Stomach (tissue), 4 donors: Measurements from ENCODE around the gene OR52N2.

Source experiments
- POLR2A ChIP-seq, 4 donors: fragments of 450-650 bp; IDR thresholded peaks; one replicate each; pipeline ENCODE4 v1.6.1; 2016; ENCODE audit warnings: antibody characterized with exemption in 4 of 4, control low read depth in 2 of 4, mild to moderate bottlenecking in 1 of 4, moderate library complexity in 1 of 4
- TF ChIP-seq, protein P1 (sequence below), 7 experiments: fragments of 450-650 bp in 4 of 7; fragments of 200-600 bp in 3 of 7; sonication (generic) in 3 of 7; IDR thresholded peaks; one replicate each; pipeline ENCODE4 v1.5.1; 2016 to 2019; ENCODE audit warnings: antibody characterized with exemption in 7 of 7, control low read depth in 2 of 7, mild to moderate bottlenecking in 1 of 7

- no peak for TF ChIP-seq POLR2A (IDR thresholded peaks at IDR 0.05)
- TF ChIP-seq, protein P1, sequence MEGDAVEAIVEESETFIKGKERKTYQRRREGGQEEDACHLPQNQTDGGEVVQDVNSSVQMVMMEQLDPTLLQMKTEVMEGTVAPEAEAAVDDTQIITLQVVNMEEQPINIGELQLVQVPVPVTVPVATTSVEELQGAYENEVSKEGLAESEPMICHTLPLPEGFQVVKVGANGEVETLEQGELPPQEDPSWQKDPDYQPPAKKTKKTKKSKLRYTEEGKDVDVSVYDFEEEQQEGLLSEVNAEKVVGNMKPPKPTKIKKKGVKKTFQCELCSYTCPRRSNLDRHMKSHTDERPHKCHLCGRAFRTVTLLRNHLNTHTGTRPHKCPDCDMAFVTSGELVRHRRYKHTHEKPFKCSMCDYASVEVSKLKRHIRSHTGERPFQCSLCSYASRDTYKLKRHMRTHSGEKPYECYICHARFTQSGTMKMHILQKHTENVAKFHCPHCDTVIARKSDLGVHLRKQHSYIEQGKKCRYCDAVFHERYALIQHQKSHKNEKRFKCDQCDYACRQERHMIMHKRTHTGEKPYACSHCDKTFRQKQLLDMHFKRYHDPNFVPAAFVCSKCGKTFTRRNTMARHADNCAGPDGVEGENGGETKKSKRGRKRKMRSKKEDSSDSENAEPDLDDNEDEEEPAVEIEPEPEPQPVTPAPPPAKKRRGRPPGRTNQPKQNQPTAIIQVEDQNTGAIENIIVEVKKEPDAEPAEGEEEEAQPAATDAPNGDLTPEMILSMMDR (IDR thresholded peaks at IDR 0.05), result no peak
Observed at GRCh38 chr11:5809905-5810795, 1.4 kb downstream of the OR52N2 start.
